Measurements from ENCODE around the gene NME7. TPM values are rescaled to one million over a fixed set of nuclear protein-coding genes. Genes with fewer than 3 reads are reported as not detected.

NME7 gene
- total and polyA plus RNA-seq, 2 experiments from 2014 or later, result 39.1 to 48.5 TPM

GRCh38 chr1:169289016-169289415 is 78.6 kb downstream of the NME7 start:
- Histone ChIP-seq H3K9me2 (ENCODE audit: insufficient read depth) (no peaks in the 10 kb centered on the region; the same call in 1 of the 2 replicates), H3F3A (replicated peaks; ENCODE audit: low read depth) (no peaks in the 10 kb centered on the region), H2AFZ (no peak overlapping the region), H3K4me2 (peak overlapping the region; percentile 57; the same call in 1 of the 2 replicates), H3K27me3 (ENCODE audit: insufficient read depth) (no peaks in the 10 kb centered on the region), H3K79me2 (replicated peaks; ENCODE audit: insufficient read depth) (no peaks in the 10 kb centered on the region), H3K4me1 (ENCODE audit: insufficient read depth) (peaks cover 24% of the 10 kb centered on the region), H3K27ac (ENCODE audit: low read depth) (peak overlapping the region; percentile 86), H3K4me3 (no peak overlapping the region), H4K20me1 (replicated peaks; ENCODE audit: insufficient read depth) (no peaks in the 10 kb centered on the region), H3K36me3 (ENCODE audit: insufficient read depth) (no peaks in the 10 kb centered on the region)
- TF ChIP-seq NANOG (IDR thresholded peaks at IDR 0.05; ENCODE audit: borderline replicate concordance) (no peak), ZNF331 (CRISPR knock-in tag; IDR thresholded peaks at IDR 0.05; ENCODE audit: low read depth) (no peak), EZH2phosphoT487 (IDR thresholded peaks at IDR 0.05; ENCODE audit: unreplicated experiment) (no peak), ZNF114 (CRISPR knock-in tag; IDR thresholded peaks at IDR 0.05) (no peak), REST (IDR thresholded peaks at IDR 0.05; ENCODE audit: unreplicated experiment) (no peak), ETS1 (IDR thresholded peaks at IDR 0.05) (no peak), JUNB (IDR thresholded peaks at IDR 0.05; ENCODE audit: unreplicated experiment) (no peak), CTCF (conservative IDR thresholded peaks at IDR 0.05; ENCODE audit: low read depth in 2 of 2) (no peak), POLR2AphosphoS5 (IDR thresholded peaks at IDR 0.05; ENCODE audit: low read depth) (no peak), EZH2 (IDR thresholded peaks at IDR 0.05; ENCODE audit: low read depth, unreplicated experiment) (no peak), ZNF462 (CRISPR knock-in tag; IDR thresholded peaks at IDR 0.05) (no peak), CREB1 (CRISPR knock-in tag; IDR thresholded peaks at IDR 0.05; ENCODE audit: low read depth) (no peak)
- peaks cover 21% of the 10 kb centered on the region for H3K4me1 Mint-ChIP-seq
- peak overlapping the region; percentile 45 for H3K27ac Mint-ChIP-seq
- H3K9me3 Mint-ChIP-seq, result peaks cover 3% of the 10 kb centered on the region
- DNase-seq (ENCODE audit: low spot score) (no peak), ATAC-seq (peak; percentile 60)
- H3K27me3 Mint-ChIP-seq (ENCODE audit: insufficient read depth, low read depth, poor library complexity), result no peaks in the 10 kb centered on the region
- no peak overlapping the region for H3K4me3 Mint-ChIP-seq
- peaks cover 13% of the 10 kb centered on the region for H3K36me3 Mint-ChIP-seq (ENCODE audit: low read depth)
